NCI-H2227 treated with DMSO at 0.1 percent for 48 hours (cell line): ENCODE data around the gene CDH6.

Experiments
- DNase-seq: peaks from one replicate; lab custom pipeline; 2025; lab: John Stamatoyannopoulos, UW

Gene CDH6

DNA sequence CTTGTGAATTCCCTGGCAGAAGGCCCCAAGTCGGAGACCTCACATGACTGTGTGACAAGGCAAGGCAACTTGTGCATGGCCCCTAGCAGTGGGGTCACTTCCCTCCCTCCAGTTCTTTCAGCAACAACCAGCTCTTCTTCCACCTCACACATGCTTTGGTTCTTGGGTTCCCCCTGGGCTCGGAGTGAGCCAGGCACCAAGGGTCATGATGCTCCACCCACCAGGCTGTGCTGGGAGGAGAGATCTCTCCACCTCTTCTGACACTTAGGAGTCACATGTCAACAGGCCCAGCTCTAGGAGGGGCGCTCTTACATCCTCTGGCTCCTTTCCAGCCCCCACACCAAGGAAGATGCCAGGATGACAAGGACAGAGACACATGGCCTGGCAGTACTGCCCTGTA lies 56.7 kb downstream of the CDH6 start:
- DNase-seq, result no peak

DNA sequence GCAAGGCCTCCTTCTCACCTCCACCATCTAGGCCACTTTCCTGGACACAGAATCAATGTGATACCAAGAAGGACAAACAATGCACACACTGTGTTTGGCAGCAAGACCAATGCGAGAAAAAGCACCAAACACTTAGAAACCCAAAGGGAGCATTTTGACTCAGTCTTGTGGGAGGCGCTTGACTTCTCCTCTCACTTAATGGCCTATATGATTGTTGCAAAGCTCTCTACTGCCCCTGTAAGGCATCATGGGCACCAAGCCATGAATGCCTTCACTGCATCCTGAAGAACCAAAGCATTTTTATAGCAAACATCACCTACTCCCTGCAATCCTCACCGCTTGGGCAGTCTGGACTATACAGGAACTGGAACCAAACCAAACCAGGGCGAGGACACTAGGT lies 57.5 kb downstream of the CDH6 start:
- DNase-seq, result no peak

DNA sequence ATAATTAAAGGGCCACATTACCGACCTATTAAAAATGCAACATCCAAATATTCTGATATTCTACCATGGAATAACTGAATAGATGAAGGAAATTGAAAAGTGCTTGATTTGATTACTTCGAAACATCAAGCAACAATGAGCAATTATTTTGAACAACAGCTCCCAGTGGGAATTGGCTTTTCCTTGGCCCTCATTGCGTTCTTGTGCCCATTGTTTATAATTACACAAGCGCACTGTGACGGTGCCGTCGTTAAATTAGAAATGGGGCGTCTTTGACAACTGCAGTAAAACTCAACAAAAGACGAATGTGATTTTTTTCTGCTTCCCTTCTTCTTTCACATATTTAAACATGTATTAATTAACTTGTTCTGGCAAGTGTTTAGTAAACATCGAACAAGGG lies 61.6 kb downstream of the CDH6 start:
- no peak for DNase-seq

DNA sequence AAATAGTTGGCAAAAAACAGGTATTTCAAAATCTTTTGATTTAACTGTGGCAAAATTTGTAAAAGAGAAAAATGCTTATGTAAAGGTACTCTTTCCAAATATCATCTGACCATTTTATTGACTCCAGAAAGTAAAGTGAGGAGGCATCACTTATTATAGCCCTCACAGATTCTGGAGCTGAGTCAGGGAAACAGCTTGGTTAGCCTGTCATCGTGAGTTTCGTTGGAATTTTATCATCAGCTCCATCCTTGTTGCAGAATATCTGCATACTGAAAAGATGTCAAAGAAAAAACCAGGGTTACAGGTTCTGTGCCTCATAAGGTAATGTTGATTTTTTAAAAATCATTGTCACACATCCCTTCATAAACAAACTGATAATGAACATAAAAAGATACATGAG lies 74.8 kb downstream of the CDH6 start:
- DNase-seq, result no peak

DNA sequence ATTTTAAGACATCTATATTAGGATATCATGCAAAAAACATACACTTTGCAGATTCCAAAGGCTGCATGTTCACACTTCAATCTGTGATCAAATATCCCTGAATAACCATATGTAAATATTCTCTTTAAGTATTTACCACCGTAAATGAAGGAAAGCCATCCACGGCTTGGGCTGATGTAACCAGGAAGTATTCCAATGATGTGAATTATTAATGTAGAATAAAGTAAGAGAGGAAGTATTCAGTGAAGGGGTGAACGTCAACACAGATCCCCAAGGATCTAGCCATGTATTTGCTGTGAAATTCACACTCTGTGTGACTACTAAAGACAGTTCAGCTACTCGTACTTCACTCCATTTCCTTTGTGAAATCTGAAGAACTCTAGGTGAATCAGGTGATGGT lies 75.2 kb downstream of the CDH6 start:
- no peak for DNase-seq

GRCh38 chr5:31269259-31269658 lies 75.8 kb downstream of the CDH6 start:
- DNase-seq, result no peak

DNA sequence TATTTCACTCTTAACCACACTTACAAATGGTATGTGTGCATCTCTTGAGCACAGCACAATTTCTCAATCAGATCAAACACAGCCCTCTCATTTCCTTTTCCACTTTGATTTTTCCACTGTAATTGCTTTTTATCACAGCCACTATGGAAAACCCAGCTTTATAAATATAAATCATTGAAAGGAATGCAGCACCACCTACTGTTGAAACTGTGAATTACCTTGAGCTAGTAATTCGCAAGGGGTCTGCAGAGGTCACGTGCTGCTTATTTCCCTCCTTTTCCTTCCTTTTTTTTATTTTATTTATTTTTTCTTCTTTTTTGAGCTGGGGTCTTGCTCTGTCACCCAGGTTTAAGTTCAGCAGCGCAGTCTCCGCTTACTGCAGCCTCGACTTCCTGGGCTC lies 76.9 kb downstream of the CDH6 start:
- no peak for DNase-seq

GRCh38 chr5:31271567-31271966 lies 78.1 kb downstream of the CDH6 start:
- DNase-seq, result no peak

- no peak for DNase-seq
These were observed 79.7 kb downstream of the CDH6 start for GRCh38 chr5:31273161-31273560.

GRCh38 chr5:31273631-31274378 lies 80.3 kb downstream of the CDH6 start:
- no peak for DNase-seq

DNA sequence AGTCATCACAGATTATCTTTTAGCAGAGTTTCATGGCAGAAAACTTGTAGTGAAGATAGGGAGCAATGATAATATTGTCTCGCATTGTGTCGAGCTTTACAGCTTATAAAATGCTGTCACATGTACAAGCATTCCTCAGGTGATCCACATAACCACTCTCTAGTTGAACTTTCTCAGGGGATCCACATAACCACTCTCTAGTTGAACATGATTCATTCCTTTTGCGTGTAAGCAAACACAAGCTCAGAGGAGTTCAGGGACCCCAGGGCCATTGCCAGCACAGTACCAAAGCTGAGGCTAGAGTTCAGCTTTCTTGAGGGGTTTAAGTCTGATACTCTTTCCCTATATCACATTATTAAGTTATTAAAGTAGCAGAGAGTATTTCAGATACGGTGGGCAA lies 86.7 kb downstream of the CDH6 start:
- DNase-seq, result no peak

GRCh38 chr5:31283326-31283725 lies 89.8 kb downstream of the CDH6 start:
- no peak for DNase-seq

GRCh38 chr5:31285025-31285424 lies 91.5 kb downstream of the CDH6 start:
- DNase-seq, result no peak

DNA sequence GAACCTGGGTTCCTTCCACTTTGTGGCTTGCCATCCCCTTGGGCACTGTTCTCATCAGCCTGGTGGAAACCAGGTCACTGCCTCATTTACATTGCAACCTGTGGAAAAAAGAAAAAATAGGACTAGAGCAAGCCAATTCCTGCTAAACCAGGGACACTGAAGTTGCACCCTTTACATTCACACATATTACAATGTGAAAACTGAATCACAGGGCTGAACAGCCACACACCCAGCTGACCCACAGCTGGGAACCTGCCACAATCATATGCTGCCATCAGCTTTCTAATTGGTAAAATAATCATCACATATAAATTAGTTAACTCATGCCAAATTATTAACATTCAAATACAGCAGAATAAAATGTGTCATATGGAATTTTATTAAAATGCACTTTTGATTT lies 94.5 kb downstream of the CDH6 start:
- DNase-seq, result no peak

DNA sequence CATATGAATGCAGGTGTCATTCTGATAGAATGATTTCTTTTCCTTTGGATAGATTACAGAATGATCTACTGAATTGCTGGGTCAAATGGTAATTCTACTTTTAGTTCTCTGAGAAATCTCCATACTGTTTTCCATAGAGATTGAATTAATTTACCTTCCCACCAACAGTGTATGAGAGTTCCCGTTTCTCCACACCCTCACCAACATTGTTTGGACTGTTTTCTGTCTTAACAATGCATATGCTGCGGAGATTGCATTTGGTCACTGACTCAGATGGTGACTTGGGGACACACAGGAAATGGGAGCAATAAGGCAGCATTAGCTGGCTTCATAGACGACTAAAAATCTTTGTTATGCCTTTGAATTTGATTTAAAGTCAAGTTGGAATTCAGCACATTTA lies 95.9 kb downstream of the CDH6 start:
- DNase-seq, result no peak

DNA sequence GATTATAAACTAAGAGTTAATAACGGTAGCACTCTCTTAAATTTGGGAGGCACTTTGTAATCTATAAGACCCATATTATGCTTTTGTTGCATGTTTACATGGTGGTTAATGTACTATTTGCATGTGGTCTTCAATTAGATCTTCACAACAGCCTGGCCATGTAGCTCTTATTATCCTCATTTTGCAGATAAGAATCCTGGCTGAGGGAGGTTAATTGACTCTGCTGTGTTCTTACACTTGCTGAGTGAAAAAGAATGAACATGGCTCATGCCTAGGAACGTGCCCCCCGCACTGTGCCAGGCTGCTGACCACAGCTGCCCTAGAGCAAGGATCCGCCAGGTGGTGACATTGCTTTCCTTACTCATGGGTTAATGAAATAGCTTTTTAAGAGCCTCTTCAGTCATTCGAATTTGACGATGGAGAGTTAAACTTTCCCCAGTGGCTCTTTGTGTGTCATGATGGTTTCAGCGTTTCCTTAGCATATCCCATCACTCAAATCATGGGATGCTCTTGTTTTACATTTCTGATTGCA lies 97.9 kb downstream of the CDH6 start:
- no peak for DNase-seq

DNA sequence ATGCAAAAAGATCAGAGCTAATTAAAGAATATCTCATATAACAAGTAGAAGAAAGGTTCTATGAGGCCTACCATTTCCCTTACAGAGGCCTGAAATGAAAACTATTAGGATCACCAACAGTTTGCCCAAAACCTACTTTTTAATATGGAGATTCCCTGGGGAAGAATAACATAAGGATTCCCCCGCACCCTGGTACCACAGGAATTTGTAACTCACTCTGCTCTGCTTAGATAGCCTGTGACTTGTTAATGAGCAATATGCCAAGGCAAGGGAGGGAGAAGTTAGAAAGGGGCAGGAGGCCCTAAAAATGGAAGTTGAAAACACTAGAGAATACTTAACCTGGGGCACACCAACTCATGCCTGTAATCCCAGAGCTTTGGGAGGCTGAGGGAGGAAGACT lies 107.0 kb downstream of the CDH6 start:
- DNase-seq, result no peak

DNA sequence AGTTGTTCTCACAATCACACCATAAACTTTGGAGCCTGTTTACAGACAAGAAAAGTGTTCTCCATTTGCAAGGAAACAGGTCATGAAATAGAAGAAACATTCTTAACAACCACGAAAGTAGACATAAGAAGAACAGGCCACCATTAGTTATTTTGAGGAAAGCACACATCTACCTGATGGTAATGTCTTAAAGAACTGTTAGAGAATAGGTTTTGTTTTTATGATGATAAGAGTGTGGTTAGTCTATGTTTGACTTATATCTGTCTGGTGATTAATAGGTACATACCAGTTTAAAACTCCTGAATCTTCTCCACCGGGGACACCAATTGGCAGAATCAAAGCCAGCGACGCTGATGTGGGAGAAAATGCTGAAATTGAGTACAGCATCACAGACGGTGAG lies 108.3 kb downstream of the CDH6 start:
- no peak for DNase-seq

DNA sequence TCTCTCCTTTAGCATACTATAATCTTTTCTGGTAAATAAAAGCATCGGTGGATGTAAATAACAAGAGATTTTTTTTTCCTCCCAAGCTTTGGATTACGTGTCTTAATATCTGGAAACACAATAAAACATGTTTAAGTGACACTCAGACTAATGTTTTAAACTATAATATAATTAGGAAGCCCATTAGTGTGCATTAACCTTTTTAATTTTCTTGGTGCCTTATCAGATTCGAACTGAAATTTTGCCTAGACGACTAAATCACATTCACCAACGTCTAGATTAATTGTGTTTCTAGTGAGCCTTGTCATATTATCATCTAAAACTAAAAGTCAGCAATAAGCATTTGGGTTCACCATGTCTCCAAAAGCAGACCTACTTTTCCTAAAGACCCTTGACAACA lies 110.2 kb downstream of the CDH6 start:
- DNase-seq, result no peak

GRCh38 chr5:31317665-31318064 lies 124.2 kb downstream of the CDH6 start:
- DNase-seq, result no peak

GRCh38 chr5:31319335-31319734 lies 125.8 kb downstream of the CDH6 start:
- DNase-seq, result no peak

GRCh38 chr5:31322946-31323345 lies 129.5 kb downstream of the CDH6 start:
- no peak for DNase-seq

- DNase-seq, result no peak
These were observed 131.4 kb downstream of the CDH6 start for GRCh38 chr5:31324842-31325241.

GRCh38 chr5:31328040-31328733 lies 134.7 kb downstream of the CDH6 start:
- DNase-seq, result no peak
